GM23338 (cell line): ENCODE data around the gene SELENOS. TPM values are rescaled to one million over a fixed set of nuclear protein-coding genes. Genes with fewer than 3 reads are reported as not detected.

Experiments
- ATAC-seq: fragments of 200-7000 bp; cut with Tn5 transposase; 3 replicates; pipeline ENCODE4 v1.9.1; 2020
- DNase-seq: peaks from one replicate; pipeline ENCODE4 v3.0.0-alpha.2; 2015; ENCODE audit warnings: low spot score
- H2AFZ ChIP-seq: fragments of 200-600 bp; sonication (generic); 2 replicates; pipeline ENCODE4 v1.8.0; 2016; ENCODE audit warnings: antibody characterized with exemption, mild to moderate bottlenecking, moderate library complexity
- H3F3A ChIP-seq: fragments of 200-600 bp; sonication (generic); replicated peaks from 2 replicates; pipeline ENCODE4 v1.8.0; 2017; ENCODE audit warnings: antibody characterized with exemption, mixed run types, low read depth
- H3K27ac ChIP-seq: fragments of 200-600 bp; sonication (generic); 2 replicates; pipeline ENCODE4 v1.6.1; 2016; ENCODE audit warnings: low read depth
- H3K27me3 ChIP-seq: fragments of 200-600 bp; sonication (generic); 2 replicates; pipeline ENCODE4 v1.8.0; 2016; ENCODE audit warnings: mild to moderate bottlenecking, mixed run types, moderate library complexity; ENCODE audit not compliant: insufficient read depth
- H3K36me3 ChIP-seq: fragments of 200-600 bp; sonication (generic); 2 replicates; pipeline ENCODE4 v1.8.0; 2016; ENCODE audit warnings: mild to moderate bottlenecking; ENCODE audit not compliant: insufficient read depth
- H3K4me1 ChIP-seq: fragments of 200-600 bp; sonication (generic); 2 replicates; pipeline ENCODE4 v1.8.0; 2016; ENCODE audit warnings: mild to moderate bottlenecking, moderate library complexity; ENCODE audit not compliant: insufficient read depth
- H3K4me2 ChIP-seq: fragments of 200-600 bp; sonication (generic); 2 replicates; pipeline ENCODE4 v1.7.1; 2017; ENCODE audit warnings: mixed run types
- H3K4me3 ChIP-seq: fragments of 200-600 bp; sonication (generic); 2 replicates; pipeline ENCODE4 v1.6.1; 2016; ENCODE audit warnings: mixed run types
- H3K79me2 ChIP-seq: fragments of 200-600 bp; sonication (generic); replicated peaks from 2 replicates; pipeline ENCODE4 v1.8.0; 2017; ENCODE audit warnings: mild to moderate bottlenecking; ENCODE audit not compliant: insufficient read depth
- H3K9me2 ChIP-seq: fragments of 200-600 bp; sonication (generic); 2 replicates; pipeline ENCODE4 v1.8.0; 2017; ENCODE audit not compliant: insufficient read depth
- H4K20me1 ChIP-seq: fragments of 200-600 bp; sonication (generic); replicated peaks from 2 replicates; pipeline ENCODE4 v1.8.0; 2017; ENCODE audit warnings: mild to moderate bottlenecking; ENCODE audit not compliant: insufficient read depth
- H3K27ac Mint-ChIP-seq: 2 replicates; pipeline ENCODE4 v1.8.0; 2020; ENCODE audit warnings: inconsistent platforms, mild to moderate bottlenecking, moderate library complexity, mixed read lengths
- H3K27me3 Mint-ChIP-seq: 3 replicates; pipeline ENCODE4 v1.8.0; 2022; ENCODE audit warnings: low read depth, mild to moderate bottlenecking, moderate library complexity, mixed read lengths, inconsistent platforms; ENCODE audit not compliant: insufficient read depth, poor library complexity
- H3K36me3 Mint-ChIP-seq: 3 replicates; pipeline ENCODE4 v1.8.0; 2021; ENCODE audit warnings: low read depth, mild to moderate bottlenecking, inconsistent platforms, moderate library complexity, mixed read lengths
- H3K4me1 Mint-ChIP-seq: 3 replicates; pipeline ENCODE4 v1.8.0; 2020; ENCODE audit warnings: mild to moderate bottlenecking, inconsistent platforms, mixed read lengths
- H3K4me3 Mint-ChIP-seq: 3 replicates; pipeline ENCODE4 v1.8.0; 2021; ENCODE audit warnings: moderate library complexity, mild to moderate bottlenecking, inconsistent platforms, mixed read lengths
- H3K9me3 Mint-ChIP-seq: 3 replicates; pipeline ENCODE4 v1.8.0; 2020; ENCODE audit warnings: moderate library complexity, mild to moderate bottlenecking, inconsistent platforms, mixed read lengths
- CREB1 ChIP-seq: fragments of 250-450 bp; sonication (Bioruptor Pico); IDR thresholded peaks from 2 replicates; pipeline ENCODE4 v1.5.0; 2020; ENCODE audit warnings: low read depth, mild to moderate bottlenecking, moderate library complexity
- EZH2 ChIP-seq: fragments of 200-600 bp; sonication (generic); IDR thresholded peaks from one replicate; pipeline ENCODE4 v1.8.0; 2017; ENCODE audit warnings: antibody characterized with exemption, mild to moderate bottlenecking, low read depth; ENCODE audit not compliant: unreplicated experiment
- NANOG ChIP-seq: IDR thresholded peaks from 2 replicates; pipeline ENCODE4 v1.6.1; 2016; ENCODE audit warnings: antibody characterized with exemption, borderline replicate concordance
- STAT1 ChIP-seq: IDR thresholded peaks from one replicate; pipeline ENCODE4 v1.6.1; 2016; ENCODE audit warnings: antibody characterized with exemption; ENCODE audit not compliant: unreplicated experiment
- ZNF114 ChIP-seq: fragments of 250-450 bp; sonication (Bioruptor Pico); IDR thresholded peaks from 2 replicates; pipeline ENCODE4 v1.5.0; 2020; ENCODE audit warnings: mild to moderate bottlenecking, moderate library complexity
- polyA plus RNA-seq: library from polyadenylated mRNA; unstranded; fragments of >200 nt; fragmentation: Nextera tagmentation; extraction: Ambion mirVana; gene quantifications from 2 replicates; pipeline ENCODE4 v1.2.1, GENCODE V29; 2016
- total RNA-seq: library from RNA; depleted of rRNA; stranded (reverse); fragments of >200 nt; shearing (Covaris generic); gene quantifications from 2 replicates; pipeline ENCODE4 v1.2.3, GENCODE V29; 2014
- TF ChIP-seq, protein P1 (sequence below), 2 experiments: fragments of 200-600 bp in 1 of 2; sonication (generic) in 1 of 2; conservative IDR thresholded peaks; 2 replicates each; pipeline versions ENCODE4 v1.5.1 to v1.6.1; 2016 to 2017; ENCODE audit warnings: antibody characterized with exemption in 2 of 2, low read depth in 2 of 2, mild to moderate bottlenecking in 2 of 2, moderate library complexity in 1 of 2
- TF ChIP-seq, protein P2 (sequence below): fragments of 250-450 bp; sonication (Bioruptor Pico); IDR thresholded peaks from 2 replicates; pipeline ENCODE4 v1.5.0; 2020; ENCODE audit warnings: mild to moderate bottlenecking, moderate library complexity

SELENOS gene
- total and polyA plus RNA-seq, 2 experiments from 2014 or later = 37.0 to 106 TPM

DNA sequence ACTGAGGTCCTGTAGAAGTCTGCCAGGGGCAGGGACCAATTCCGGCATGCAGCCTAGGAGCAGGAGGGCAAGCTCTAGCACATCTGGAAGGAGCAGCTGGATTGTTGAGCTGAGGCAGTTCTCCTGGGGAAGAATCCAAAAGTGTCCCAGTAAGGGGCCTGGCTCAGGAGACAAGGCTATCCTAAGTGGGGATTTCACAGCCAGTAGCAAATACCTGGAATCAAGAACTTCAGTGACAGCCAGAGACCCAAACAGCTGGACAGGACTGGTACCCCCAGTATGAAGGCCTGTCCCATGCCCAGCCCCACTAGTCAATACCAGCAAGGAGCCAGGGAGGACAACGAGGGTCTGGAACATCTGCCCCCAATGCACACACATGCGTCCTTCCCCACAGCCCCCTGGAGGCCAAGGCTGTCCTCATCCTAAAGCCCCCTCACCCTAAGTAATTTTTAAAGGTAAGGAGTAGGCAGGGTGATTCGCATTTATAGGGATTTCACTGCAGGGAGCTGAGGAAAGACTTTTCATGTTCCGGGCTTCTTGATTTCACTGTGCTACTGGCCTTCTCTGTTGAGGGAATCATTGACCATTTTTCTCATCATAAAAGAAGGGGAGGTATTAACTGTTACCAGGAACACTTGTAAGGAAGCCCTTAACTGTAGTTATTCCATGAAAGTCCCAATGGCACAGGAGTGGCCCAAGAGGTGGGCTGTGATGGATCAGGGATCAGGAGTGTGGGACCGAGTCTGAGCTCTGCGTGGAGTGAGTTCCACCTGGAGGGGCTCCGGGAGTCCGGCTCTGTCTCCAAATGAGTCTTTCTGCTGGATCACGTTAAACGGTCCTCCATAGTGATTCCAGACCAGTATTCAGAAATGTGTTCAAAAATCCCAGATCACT, 22.9 kb downstream of the SELENOS start:
- Histone ChIP-seq H4K20me1 (peaks cover 11% of the 10 kb centered on the region), H3F3A (peaks cover 4% of the 10 kb centered on the region; the same call in 1 of the 2 replicates), H3K4me1 (peaks cover 18% of the 10 kb centered on the region), H3K4me3 (no peak overlapping the region), H3K79me2 (peaks cover 15% of the 10 kb centered on the region), H3K27me3 (peaks cover 17% of the 10 kb centered on the region), H2AFZ (no peak overlapping the region), H3K4me2 (no peak overlapping the region), H3K9me2 (no peaks in the 10 kb centered on the region), H3K27ac (no peak overlapping the region), H3K36me3 (no peaks in the 10 kb centered on the region)
- Mint-ChIP-seq H3K36me3 (peaks cover 3% of the 10 kb centered on the region; the same call in 1 of the 3 replicates), H3K4me3 (no peak overlapping the region), H3K9me3 (no peaks in the 10 kb centered on the region), H3K27ac (no peak overlapping the region), H3K27me3 (peaks cover 16% of the 10 kb centered on the region), H3K4me1 (peaks cover 50% of the 10 kb centered on the region)
- no peak for ATAC-seq
- DNase-seq = peak; percentile 28
- no peak for TF ChIP-seq EZH2
- TF ChIP-seq, protein P1, sequence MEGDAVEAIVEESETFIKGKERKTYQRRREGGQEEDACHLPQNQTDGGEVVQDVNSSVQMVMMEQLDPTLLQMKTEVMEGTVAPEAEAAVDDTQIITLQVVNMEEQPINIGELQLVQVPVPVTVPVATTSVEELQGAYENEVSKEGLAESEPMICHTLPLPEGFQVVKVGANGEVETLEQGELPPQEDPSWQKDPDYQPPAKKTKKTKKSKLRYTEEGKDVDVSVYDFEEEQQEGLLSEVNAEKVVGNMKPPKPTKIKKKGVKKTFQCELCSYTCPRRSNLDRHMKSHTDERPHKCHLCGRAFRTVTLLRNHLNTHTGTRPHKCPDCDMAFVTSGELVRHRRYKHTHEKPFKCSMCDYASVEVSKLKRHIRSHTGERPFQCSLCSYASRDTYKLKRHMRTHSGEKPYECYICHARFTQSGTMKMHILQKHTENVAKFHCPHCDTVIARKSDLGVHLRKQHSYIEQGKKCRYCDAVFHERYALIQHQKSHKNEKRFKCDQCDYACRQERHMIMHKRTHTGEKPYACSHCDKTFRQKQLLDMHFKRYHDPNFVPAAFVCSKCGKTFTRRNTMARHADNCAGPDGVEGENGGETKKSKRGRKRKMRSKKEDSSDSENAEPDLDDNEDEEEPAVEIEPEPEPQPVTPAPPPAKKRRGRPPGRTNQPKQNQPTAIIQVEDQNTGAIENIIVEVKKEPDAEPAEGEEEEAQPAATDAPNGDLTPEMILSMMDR (conservative IDR thresholded peaks at IDR 0.05; ENCODE audit: low read depth in 2 of 2) = peak; percentile 28; a peak in 3 of 4 replicates

- H3K27ac Mint-ChIP-seq = no peak overlapping the region
- Histone ChIP-seq H4K20me1 (peaks cover 22% of the 10 kb centered on the region), H3K9me2 (no peaks in the 10 kb centered on the region), H3K4me1 (peaks cover 28% of the 10 kb centered on the region), H3K27ac (no peak overlapping the region), H3F3A (peaks cover 4% of the 10 kb centered on the region; the same call in 1 of the 2 replicates), H3K4me3 (peak overlapping the region; percentile 73), H3K36me3 (no peaks in the 10 kb centered on the region; the same call in 1 of the 2 replicates), H2AFZ (no peak overlapping the region), H3K27me3 (peaks cover 17% of the 10 kb centered on the region), H3K4me2 (peak overlapping the region; percentile 87), H3K79me2 (peaks cover 30% of the 10 kb centered on the region)
- DNase-seq (no peak), ATAC-seq (no peak)
- peak overlapping the region; percentile 85 for H3K4me3 Mint-ChIP-seq
- peaks cover 47% of the 10 kb centered on the region for H3K4me1 Mint-ChIP-seq
- TF ChIP-seq ZNF114 (CRISPR knock-in tag) (no peak), CREB1 (CRISPR knock-in tag) (no peak), NANOG (no peak), STAT1 (no peak)
- TF ChIP-seq, protein P2, sequence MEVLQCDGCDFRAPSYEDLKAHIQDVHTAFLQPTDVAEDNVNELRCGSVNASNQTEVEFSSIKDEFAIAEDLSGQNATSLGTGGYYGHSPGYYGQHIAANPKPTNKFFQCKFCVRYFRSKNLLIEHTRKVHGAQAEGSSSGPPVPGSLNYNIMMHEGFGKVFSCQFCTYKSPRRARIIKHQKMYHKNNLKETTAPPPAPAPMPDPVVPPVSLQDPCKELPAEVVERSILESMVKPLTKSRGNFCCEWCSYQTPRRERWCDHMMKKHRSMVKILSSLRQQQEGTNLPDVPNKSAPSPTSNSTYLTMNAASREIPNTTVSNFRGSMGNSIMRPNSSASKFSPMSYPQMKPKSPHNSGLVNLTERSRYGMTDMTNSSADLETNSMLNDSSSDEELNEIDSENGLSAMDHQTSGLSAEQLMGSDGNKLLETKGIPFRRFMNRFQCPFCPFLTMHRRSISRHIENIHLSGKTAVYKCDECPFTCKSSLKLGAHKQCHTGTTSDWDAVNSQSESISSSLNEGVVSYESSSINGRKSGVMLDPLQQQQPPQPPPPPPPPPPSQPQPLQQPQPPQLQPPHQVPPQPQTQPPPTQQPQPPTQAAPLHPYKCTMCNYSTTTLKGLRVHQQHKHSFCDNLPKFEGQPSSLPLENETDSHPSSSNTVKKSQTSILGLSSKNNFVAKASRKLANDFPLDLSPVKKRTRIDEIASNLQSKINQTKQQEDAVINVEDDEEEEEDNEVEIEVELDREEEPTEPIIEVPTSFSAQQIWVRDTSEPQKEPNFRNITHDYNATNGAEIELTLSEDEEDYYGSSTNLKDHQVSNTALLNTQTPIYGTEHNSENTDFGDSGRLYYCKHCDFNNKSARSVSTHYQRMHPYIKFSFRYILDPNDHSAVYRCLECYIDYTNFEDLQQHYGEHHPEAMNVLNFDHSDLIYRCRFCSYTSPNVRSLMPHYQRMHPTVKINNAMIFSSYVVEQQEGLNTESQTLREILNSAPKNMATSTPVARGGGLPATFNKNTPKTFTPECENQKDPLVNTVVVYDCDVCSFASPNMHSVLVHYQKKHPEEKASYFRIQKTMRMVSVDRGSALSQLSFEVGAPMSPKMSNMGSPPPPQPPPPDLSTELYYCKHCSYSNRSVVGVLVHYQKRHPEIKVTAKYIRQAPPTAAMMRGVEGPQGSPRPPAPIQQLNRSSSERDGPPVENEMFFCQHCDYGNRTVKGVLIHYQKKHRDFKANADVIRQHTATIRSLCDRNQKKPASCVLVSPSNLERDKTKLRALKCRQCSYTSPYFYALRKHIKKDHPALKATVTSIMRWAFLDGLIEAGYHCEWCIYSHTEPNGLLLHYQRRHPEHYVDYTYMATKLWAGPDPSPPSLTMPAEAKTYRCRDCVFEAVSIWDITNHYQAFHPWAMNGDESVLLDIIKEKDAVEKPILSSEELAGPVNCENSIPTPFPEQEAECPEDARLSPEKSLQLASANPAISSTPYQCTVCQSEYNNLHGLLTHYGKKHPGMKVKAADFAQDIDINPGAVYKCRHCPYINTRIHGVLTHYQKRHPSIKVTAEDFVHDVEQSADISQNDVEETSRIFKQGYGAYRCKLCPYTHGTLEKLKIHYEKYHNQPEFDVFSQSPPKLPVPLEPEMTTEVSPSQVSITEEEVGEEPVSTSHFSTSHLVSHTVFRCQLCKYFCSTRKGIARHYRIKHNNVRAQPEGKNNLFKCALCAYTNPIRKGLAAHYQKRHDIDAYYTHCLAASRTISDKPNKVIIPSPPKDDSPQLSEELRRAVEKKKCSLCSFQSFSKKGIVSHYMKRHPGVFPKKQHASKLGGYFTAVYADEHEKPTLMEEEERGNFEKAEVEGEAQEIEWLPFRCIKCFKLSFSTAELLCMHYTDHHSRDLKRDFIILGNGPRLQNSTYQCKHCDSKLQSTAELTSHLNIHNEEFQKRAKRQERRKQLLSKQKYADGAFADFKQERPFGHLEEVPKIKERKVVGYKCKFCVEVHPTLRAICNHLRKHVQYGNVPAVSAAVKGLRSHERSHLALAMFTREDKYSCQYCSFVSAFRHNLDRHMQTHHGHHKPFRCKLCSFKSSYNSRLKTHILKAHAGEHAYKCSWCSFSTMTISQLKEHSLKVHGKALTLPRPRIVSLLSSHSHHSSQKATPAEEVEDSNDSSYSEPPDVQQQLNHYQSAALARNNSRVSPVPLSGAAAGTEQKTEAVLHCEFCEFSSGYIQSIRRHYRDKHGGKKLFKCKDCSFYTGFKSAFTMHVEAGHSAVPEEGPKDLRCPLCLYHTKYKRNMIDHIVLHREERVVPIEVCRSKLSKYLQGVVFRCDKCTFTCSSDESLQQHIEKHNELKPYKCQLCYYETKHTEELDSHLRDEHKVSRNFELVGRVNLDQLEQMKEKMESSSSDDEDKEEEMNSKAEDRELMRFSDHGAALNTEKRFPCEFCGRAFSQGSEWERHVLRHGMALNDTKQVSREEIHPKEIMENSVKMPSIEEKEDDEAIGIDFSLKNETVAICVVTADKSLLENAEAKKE (CRISPR knock-in tag) = no peak
- peaks cover 12% of the 10 kb centered on the region for H3K27me3 Mint-ChIP-seq
- peaks cover 7% of the 10 kb centered on the region; the same call in 2 of the 3 replicates for H3K36me3 Mint-ChIP-seq
- H3K9me3 Mint-ChIP-seq = no peaks in the 10 kb centered on the region
These were observed 24.4 kb downstream of the SELENOS start for GRCh38 chr15:101252836-101253235.
